Activated CD4-positive, CD25-positive, alpha-beta regulatory T cell treated with anti-CD3 and anti-CD28 coated beads, Interleukin-2, amount 50 U/mL, for 16 hours (primary cell): ENCODE data around the gene DGCR8.

Experiments
- DNase-seq: peaks from one replicate; pipeline ENCODE4 v3.0.0-alpha.2; 2020; ENCODE audit warnings: low read depth, low spot score

The DGCR8 gene

GRCh38 chr22:20052309-20053259 is 27.5 kb upstream of the DGCR8 start:
- DNase-seq, result no peak

- no peak for DNase-seq
Measured at GRCh38 chr22:20053407-20054033, 26.5 kb upstream of the DGCR8 start.

GRCh38 chr22:20054034-20054427 is 26.0 kb upstream of the DGCR8 start:
- DNase-seq, result no peak

- no peak for DNase-seq
Measured at GRCh38 chr22:20054485-20054884, 25.6 kb upstream of the DGCR8 start.

- no peak for DNase-seq
Measured at GRCh38 chr22:20055144-20055543, 24.9 kb upstream of the DGCR8 start.

GRCh38 chr22:20055654-20056053 is 24.4 kb upstream of the DGCR8 start:
- DNase-seq, result no peak

GRCh38 chr22:20056161-20056560 is 23.9 kb upstream of the DGCR8 start:
- no peak for DNase-seq

GRCh38 chr22:20056696-20057386 is 23.2 kb upstream of the DGCR8 start:
- no peak for DNase-seq

- DNase-seq, result no peak
Measured at GRCh38 chr22:20057596-20058268, 22.3 kb upstream of the DGCR8 start.

- no peak for DNase-seq
Measured at GRCh38 chr22:20058989-20059770, 20.9 kb upstream of the DGCR8 start.

- DNase-seq, result no peak
Measured at GRCh38 chr22:20060700-20061480, 19.2 kb upstream of the DGCR8 start.

GRCh38 chr22:20061481-20061861 is 18.6 kb upstream of the DGCR8 start:
- DNase-seq, result no peak

GRCh38 chr22:20062043-20062765 is 17.8 kb upstream of the DGCR8 start:
- no peak for DNase-seq

GRCh38 chr22:20062766-20063083 is 17.3 kb upstream of the DGCR8 start:
- no peak for DNase-seq

- no peak for DNase-seq
Measured at GRCh38 chr22:20063271-20064139, 16.5 kb upstream of the DGCR8 start.

GRCh38 chr22:20064140-20064480 is 15.9 kb upstream of the DGCR8 start:
- DNase-seq, result no peak

GRCh38 chr22:20064545-20065262 is 15.3 kb upstream of the DGCR8 start:
- DNase-seq, result no peak

- no peak for DNase-seq
Measured at GRCh38 chr22:20065896-20066616, 14.0 kb upstream of the DGCR8 start.
